ENCODE results near the gene CABP4. TPM values are rescaled to one million over a fixed set of nuclear protein-coding genes. Genes with fewer than 3 reads are reported as not detected.

Gene CABP4
- total RNA-seq, 1 experiment from 2014 or later, result not detected

DNA sequence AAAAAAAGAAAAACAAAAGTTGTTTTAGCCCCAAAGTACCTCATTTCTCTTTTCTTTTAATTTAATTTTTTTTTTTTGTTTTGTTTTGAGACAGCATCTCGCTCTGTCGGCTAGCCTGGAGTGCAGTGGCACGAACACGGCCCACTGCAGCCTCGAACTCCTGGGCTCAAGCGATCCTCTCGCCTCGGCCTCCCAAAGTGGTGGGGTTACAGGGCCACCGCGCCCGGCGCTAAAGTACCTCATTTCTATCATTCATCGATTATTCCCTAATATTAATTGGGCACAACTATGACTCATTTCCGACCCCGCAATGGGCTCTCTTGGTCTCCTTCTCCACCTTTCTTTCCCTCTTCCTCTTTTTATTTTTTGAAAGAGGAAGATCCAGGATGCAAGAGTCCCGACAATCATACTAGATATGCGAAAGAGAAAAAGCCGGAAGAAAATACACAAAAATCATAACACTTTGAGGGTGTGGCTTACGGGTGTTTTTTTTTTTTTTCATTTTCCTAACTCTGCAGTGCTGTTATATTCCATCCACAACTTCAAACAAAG, 27.2 kb downstream of the CABP4 start:
- CTCF ChIA-PET, result interaction anchor here (1.0 kb wide), 1 partner anchor 81 kb away, joined by 4 read pairs; the partner anchor contains the start of gene PPP1CA
- Histone ChIP-seq H2AFZ (ENCODE audit: low read depth, low read length, poor library complexity, severe bottlenecking) (peak overlapping the region; percentile 95), H3K79me2 (ENCODE audit: insufficient read depth, low read length) (peaks cover 7% of the 10 kb centered on the region; the same call in 1 of the 2 replicates), H4K20me1 (ENCODE audit: insufficient read depth) (no peaks in the 10 kb centered on the region), H3K9me2 (ENCODE audit: insufficient read depth) (no peaks in the 10 kb centered on the region), H3K27ac (ENCODE audit: low read depth, low read length) (peak overlapping the region; percentile 46; the same call in 1 of the 2 replicates), H3K4me2 (ENCODE audit: low read length) (peak overlapping the region; percentile 83), H3K36me3 (ENCODE audit: control insufficient read depth in 1 of 2, insufficient read depth in 2 of 2, low read length in 2 of 2) (no peaks in the 10 kb centered on the region), H3K9me3 (ENCODE audit: control insufficient read depth in 1 of 2, insufficient read depth in 1 of 2, low read depth in 1 of 2, low read length in 2 of 2) (no peaks in the 10 kb centered on the region), H3K27me3 (ENCODE audit: insufficient read depth, low read length) (no peaks in the 10 kb centered on the region), H3K4me3 (replicated peaks in 1 of 2; ENCODE audit: low read depth in 1 of 2, low read length in 2 of 2) (peak overlapping the region; percentile 51 to 61), H3K9ac (ENCODE audit: low read length) (peak overlapping the region; percentile 56), H3K4me1 (ENCODE audit: control insufficient read depth in 1 of 2, insufficient read depth in 2 of 2, low read length in 2 of 2) (peaks cover 7 to 28% of the 10 kb centered on the region in 2 experiments; a peak in 3 of 4 replicates)
- DNase-seq (ENCODE audit: low read depth, low spot score), result no peak
- ATAC-seq, result peak; percentile 8
- TF ChIP-seq EZH2 (IDR thresholded peaks at IDR 0.05) (no peak), ZFX (IDR thresholded peaks at IDR 0.05) (no peak), EGR1 (IDR thresholded peaks at IDR 0.05; ENCODE audit: low read depth) (no peak), ZNF274 (IDR thresholded peaks at IDR 0.05; ENCODE audit: low read depth, low read length) (no peak), CEBPB (IDR thresholded peaks at IDR 0.05; ENCODE audit: low read depth) (no peak), SRF (IDR thresholded peaks at IDR 0.05; ENCODE audit: low read depth) (no peak), SIN3A (IDR thresholded peaks at IDR 0.05; ENCODE audit: low read depth) (no peak), RAD21 (IDR thresholded peaks at IDR 0.05; ENCODE audit: low read depth) (no peak), EZH2phosphoT487 (IDR thresholded peaks at IDR 0.05; ENCODE audit: borderline replicate concordance) (no peak), ELF1 (IDR thresholded peaks at IDR 0.05; ENCODE audit: borderline replicate concordance, low read depth) (no peak), TCF7L2 (IDR thresholded peaks at IDR 0.05; ENCODE audit: borderline replicate concordance, extremely low read depth, insufficient read depth, insufficient read length) (no peak), POLR2A (IDR thresholded peaks at IDR 0.05; ENCODE audit: borderline replicate concordance, extremely low read depth, insufficient read depth, insufficient read length) (no peak), POLR2AphosphoS5 (IDR thresholded peaks at IDR 0.05; ENCODE audit: low read depth, low read length) (no peak), JUND (IDR thresholded peaks at IDR 0.05) (no peak), CBX3 (IDR thresholded peaks at IDR 0.05; ENCODE audit: low read depth) (no peak)
- TF ChIP-seq, protein P1, sequence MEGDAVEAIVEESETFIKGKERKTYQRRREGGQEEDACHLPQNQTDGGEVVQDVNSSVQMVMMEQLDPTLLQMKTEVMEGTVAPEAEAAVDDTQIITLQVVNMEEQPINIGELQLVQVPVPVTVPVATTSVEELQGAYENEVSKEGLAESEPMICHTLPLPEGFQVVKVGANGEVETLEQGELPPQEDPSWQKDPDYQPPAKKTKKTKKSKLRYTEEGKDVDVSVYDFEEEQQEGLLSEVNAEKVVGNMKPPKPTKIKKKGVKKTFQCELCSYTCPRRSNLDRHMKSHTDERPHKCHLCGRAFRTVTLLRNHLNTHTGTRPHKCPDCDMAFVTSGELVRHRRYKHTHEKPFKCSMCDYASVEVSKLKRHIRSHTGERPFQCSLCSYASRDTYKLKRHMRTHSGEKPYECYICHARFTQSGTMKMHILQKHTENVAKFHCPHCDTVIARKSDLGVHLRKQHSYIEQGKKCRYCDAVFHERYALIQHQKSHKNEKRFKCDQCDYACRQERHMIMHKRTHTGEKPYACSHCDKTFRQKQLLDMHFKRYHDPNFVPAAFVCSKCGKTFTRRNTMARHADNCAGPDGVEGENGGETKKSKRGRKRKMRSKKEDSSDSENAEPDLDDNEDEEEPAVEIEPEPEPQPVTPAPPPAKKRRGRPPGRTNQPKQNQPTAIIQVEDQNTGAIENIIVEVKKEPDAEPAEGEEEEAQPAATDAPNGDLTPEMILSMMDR (IDR thresholded peaks at IDR 0.05 in 2 of 3, conservative IDR thresholded peaks at IDR 0.05 in 1 of 3; ENCODE audit: borderline replicate concordance in 1 of 3, insufficient read depth in 1 of 3, low read depth in 2 of 3, low read length in 2 of 3), result no peak
- TF ChIP-seq, protein P2, sequence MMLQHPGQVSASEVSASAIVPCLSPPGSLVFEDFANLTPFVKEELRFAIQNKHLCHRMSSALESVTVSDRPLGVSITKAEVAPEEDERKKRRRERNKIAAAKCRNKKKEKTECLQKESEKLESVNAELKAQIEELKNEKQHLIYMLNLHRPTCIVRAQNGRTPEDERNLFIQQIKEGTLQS (IDR thresholded peaks at IDR 0.05), result no peak
- TF ChIP-seq, protein P3, sequence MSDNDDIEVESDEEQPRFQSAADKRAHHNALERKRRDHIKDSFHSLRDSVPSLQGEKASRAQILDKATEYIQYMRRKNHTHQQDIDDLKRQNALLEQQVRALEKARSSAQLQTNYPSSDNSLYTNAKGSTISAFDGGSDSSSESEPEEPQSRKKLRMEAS (IDR thresholded peaks at IDR 0.05), result no peak
- TF ChIP-seq, protein P4, sequence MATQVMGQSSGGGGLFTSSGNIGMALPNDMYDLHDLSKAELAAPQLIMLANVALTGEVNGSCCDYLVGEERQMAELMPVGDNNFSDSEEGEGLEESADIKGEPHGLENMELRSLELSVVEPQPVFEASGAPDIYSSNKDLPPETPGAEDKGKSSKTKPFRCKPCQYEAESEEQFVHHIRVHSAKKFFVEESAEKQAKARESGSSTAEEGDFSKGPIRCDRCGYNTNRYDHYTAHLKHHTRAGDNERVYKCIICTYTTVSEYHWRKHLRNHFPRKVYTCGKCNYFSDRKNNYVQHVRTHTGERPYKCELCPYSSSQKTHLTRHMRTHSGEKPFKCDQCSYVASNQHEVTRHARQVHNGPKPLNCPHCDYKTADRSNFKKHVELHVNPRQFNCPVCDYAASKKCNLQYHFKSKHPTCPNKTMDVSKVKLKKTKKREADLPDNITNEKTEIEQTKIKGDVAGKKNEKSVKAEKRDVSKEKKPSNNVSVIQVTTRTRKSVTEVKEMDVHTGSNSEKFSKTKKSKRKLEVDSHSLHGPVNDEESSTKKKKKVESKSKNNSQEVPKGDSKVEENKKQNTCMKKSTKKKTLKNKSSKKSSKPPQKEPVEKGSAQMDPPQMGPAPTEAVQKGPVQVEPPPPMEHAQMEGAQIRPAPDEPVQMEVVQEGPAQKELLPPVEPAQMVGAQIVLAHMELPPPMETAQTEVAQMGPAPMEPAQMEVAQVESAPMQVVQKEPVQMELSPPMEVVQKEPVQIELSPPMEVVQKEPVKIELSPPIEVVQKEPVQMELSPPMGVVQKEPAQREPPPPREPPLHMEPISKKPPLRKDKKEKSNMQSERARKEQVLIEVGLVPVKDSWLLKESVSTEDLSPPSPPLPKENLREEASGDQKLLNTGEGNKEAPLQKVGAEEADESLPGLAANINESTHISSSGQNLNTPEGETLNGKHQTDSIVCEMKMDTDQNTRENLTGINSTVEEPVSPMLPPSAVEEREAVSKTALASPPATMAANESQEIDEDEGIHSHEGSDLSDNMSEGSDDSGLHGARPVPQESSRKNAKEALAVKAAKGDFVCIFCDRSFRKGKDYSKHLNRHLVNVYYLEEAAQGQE (IDR thresholded peaks at IDR 0.05; ENCODE audit: low read depth), result no peak
- TF ChIP-seq, protein P5, sequence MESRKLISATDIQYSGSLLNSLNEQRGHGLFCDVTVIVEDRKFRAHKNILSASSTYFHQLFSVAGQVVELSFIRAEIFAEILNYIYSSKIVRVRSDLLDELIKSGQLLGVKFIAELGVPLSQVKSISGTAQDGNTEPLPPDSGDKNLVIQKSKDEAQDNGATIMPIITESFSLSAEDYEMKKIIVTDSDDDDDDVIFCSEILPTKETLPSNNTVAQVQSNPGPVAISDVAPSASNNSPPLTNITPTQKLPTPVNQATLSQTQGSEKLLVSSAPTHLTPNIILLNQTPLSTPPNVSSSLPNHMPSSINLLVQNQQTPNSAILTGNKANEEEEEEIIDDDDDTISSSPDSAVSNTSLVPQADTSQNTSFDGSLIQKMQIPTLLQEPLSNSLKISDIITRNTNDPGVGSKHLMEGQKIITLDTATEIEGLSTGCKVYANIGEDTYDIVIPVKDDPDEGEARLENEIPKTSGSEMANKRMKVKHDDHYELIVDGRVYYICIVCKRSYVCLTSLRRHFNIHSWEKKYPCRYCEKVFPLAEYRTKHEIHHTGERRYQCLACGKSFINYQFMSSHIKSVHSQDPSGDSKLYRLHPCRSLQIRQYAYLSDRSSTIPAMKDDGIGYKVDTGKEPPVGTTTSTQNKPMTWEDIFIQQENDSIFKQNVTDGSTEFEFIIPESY (IDR thresholded peaks at IDR 0.05; ENCODE audit: extremely low read depth, insufficient replicate concordance, low read length), result no peak
- RAD21 ChIA-PET (ENCODE audit: low non-redundant PET in 1 of 2, low total read pairs in 2 of 2, uncharacterized antibody in 2 of 2, unreplicated experiment in 2 of 2), result interaction anchor here in 1 of 2 experiments (1.1 kb wide), 1 partner anchor 81 kb away, joined by 4 read pairs; the partner anchor contains the start of gene PPP1CA
- POLR2A ChIA-PET, result interaction anchor here (0.7 to 1.0 kb wide), 2 partner anchors 13 to 81 kb away, joined by 3 to 9 read pairs; partner anchors contain the start of genes PPP1CA and TMEM134
- TSS peak; percentile 84 for BruUV-seq (replicated peaks)
- intact Hi-C loops (cut with micrococcal nuclease), result no loop called here

Data from HCT116 (cell line).